Limb (tissue), 2 donors: ENCODE results near the gene ARHGEF10L.
A peak's percentile ranks its signal among the peaks of the same experiment; 100 is the strongest.
"Not testable (repeated sequence)": the region's sequence is repeated elsewhere in the genome, so short reads cannot be mapped to it uniquely, and the experiment has no call there.

Source experiments
- DNase-seq, 2 donors: peaks; one replicate each; pipeline ENCODE4 v3.0.0-alpha.2; 2016; ENCODE audit errors: extremely low spot score in 2 of 2

Gene ARHGEF10L

DNA sequence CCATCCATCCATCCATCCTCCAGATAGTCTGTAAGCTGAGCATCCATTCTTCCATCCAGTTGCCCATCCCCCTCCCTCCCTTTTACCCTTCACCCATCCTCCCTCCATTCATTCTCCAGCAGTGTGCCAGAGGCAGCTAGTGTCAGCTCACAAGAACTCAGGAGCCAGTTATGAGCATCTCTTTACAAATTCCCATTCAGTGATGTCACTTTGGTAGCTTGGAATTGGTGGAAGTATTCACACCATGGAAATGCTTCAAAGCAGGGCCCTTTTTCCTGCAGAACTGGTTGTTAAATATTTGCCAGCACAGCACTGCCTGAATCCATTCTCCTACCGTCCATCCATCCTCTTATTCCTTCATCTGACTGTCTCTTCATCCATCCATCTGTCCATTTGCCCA lies 72.5 kb downstream of the ARHGEF10L start:
- no peak for DNase-seq

DNA sequence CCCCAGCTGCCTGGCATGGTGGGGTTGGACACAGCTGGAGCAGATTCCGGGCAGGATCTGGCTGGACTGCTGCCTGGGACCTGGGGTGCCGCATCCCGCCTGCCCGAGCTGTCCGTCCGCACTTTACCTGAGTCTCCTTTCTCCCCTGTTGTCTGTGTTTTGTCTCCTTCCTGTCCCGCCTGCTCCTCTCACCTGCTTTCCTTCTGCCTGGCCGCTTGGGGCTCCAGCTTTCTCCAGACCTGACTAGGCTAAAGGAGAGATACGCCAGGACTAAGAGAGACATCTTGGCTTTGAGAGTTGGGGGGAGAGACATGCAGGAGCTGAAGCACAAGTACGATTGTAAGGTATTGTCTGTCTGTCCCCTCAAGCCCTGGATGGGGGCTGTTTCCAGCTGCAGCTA lies 73.3 kb downstream of the ARHGEF10L start:
- DNase-seq, result no peak

DNA sequence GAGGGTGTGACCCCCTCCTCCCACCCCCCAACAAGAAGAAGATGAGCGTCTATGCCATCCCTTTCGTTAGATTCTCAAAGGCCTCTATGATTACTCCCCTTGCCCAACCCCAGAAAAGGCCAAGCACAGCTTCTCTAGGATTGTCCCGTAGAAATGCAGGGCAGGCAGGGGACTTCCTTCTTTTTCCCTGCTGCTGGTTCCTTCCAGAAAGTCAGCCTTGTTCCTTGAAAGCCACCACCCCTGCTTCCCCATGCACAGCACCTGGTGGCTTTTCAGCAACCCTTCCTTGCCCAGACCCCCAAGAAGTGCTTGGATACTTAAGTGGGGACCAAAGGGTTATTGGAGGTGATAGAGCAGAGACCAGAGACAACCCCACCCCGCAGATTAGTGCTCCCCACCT lies 75.1 kb downstream of the ARHGEF10L start:
- DNase-seq, result no peak

DNA sequence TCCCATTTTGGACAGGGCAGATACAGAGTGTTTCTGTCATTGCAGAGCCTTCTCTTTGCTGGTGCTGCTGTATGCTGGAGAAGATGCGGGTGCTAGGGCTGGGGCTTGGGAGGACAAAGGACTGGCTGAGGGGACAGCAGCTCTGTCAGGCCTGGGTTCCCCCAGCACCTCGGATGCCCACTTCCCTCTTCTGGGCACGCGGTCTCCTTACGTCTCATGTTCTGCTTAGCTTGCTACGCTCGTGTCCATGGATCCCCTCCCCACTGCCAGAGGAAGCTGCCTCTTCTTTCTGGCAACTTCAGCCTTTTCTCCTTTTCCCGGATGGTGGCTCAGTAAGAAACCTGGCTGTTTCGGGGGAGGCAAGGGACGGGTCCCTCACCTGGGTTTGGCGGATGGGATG lies 75.7 kb downstream of the ARHGEF10L start:
- no peak for DNase-seq

DNA sequence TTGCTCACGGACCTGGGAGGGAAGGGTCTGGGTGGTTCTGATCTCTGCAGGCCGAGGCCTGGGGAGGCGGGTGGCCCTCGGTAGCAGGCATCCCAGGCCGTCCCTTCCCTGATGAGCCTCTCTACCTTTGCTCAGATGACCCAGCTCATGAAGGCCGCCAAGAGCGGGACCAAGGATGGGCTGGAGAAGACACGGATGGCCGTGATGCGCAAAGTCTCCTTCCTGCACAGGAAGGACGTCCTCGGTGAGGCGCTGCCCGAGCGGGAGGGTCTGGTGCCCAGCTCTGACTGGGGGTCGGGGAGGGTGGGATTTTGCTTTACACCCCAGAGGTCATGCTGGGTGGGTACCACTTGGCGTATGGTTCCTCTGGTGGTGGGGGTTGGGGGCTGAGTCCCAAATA lies 76.5 kb downstream of the ARHGEF10L start:
- no peak for DNase-seq

DNA sequence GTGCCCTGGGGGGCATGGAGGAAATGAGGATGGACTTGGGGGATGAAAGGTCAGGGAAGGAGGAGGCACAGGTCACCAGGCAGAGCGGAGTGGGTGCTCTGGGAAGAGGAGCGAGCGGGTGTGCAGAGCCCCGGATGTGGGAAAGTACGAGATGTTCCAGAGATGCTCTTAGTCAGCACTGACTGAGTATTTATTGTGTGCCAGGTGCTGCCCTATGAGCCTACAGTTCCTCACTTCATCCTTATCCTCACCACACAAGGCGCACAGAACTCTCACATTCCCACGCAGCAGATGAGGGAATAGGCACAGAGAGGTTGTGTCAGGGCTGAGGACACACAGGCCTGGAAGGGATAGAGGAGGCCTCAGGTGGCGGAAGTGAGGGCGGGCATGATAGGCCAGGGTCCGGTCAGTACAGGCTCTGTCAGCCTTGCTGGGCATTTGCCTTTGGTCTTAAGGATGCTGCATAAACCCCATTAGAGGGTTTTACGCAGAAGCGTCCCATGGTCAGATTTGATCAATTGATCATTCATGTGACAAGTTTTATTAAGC lies 77.3 kb downstream of the ARHGEF10L start:
- DNase-seq, result no peak

DNA sequence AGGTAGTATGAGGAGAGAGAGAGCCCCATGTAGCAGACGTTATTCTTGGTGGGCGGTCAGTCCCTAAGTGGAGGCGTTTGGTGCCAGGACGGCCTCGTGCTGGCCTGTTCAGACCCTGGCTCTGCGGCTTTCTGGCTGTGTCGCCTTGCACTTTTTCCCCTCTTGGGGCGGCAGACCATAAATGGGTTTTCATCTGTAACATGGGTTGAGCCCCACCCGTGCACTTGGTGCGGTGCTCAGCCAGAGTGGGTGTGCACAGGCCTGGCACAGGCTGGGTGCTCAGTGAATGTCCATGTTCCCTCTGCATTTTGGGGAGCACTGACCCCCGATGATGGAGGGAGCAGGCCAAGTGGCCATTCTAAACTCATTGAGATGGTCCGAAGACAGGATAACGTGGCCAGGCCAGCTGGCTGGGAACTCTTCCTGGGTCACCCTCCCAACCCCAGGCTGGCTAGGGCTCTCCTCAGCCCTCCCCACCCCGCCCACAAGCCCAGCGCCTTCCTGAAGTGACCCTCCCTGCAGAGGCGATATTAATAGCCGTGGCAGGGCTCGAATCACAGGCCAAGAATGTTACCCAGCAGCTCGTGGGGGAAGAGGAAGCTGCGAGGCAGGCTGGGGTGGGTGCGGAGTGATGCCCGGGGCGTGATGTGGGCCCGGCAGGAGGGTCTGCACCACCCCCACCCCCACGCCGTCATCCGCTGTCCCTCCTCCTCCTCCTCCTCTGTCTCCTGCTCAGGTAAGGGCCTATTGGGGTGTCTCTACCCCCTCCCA lies 78.5 kb downstream of the ARHGEF10L start:
- DNase-seq, result peak in 1 of 2 donors; percentile 17

DNA sequence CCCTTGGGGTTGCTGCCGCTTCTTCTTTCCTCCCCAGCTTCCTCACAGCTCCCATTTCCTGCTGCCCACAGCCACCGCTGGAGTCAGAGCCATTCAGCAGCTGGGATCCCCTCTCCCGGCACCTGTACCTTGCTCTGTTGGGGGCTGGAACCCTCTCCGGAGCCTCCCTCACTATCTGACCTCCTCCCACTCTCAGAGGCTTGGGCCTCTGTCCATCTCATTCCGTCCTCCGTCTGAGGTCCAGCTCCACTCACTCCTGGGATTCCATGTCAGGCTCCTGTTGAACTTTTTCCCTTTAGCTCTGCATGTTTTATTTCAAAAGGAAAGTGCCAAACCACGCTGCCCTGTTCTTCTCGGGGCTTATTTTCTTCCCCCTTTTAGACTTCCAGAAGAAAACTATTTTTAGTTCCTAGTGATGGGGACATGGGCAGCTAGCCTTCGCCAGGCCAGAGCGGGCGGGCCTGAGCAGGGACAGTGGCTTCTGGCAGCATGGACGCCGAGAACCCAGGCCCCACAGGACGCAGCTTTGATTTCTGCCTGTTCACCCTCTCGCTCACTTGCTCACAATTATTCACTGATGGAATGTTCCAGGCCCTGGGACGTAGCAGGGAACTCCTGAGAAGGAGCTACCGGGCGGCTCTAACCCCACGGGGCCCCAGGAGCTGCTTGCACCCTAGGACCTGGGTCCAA lies 79.2 kb downstream of the ARHGEF10L start:
- DNase-seq, result no peak

DNA sequence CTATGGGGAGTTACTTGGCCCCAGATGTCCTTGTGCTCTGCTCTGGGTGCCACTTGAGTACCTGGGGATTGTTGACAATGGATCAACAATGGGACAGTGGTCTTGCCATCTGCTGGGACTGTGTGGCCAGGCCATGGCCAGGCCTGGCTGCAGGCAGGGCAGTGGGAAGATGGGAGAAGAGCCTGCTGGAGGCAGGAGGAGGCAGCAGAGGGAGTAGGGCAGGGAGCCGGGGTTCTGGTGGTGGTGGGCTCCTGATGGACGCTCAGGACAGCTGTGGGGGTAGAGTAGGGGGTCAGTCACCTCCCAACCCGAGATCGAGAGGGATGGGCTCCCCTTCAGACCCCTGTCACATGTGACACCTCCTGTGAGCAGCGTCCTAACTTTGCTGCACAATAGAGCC lies 81.0 kb downstream of the ARHGEF10L start:
- no peak for DNase-seq

DNA sequence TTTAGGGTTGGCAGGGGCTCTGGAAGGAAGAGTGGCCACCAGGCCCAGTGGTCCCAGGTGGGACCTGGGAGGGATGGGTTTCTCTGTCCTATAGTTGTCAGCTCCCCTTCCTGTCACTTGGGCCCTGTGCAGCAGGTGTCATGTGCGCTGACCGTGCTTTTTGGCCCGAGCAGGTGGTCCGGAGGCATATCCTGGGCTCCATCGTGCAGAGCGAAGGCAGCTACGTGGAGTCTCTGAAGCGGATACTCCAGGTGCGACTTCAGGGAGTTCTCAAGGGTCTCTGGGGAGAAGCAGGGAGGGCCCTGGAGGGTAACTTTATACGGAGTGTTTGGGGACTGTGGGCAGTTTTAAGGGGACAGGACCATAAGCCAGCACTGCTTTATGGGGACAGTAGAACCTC lies 82.2 kb downstream of the ARHGEF10L start:
- DNase-seq, result no peak

DNA sequence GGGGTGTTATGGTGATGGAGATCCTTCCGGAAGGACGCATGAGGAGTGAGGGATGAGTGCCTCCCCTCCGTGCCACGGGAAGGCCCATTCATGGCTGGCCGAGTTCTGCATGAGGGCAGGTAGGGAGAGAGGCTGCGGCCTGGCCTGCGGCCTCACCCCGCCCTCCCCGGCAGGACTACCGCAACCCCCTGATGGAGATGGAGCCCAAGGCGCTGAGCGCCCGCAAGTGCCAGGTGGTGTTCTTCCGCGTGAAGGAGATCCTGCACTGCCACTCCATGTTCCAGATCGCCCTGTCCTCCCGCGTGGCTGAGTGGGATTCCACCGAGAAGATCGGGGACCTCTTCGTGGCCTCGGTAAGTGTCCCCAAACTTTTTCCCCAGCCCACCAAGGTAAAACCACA lies 83.3 kb downstream of the ARHGEF10L start:
- DNase-seq, result no peak

DNA sequence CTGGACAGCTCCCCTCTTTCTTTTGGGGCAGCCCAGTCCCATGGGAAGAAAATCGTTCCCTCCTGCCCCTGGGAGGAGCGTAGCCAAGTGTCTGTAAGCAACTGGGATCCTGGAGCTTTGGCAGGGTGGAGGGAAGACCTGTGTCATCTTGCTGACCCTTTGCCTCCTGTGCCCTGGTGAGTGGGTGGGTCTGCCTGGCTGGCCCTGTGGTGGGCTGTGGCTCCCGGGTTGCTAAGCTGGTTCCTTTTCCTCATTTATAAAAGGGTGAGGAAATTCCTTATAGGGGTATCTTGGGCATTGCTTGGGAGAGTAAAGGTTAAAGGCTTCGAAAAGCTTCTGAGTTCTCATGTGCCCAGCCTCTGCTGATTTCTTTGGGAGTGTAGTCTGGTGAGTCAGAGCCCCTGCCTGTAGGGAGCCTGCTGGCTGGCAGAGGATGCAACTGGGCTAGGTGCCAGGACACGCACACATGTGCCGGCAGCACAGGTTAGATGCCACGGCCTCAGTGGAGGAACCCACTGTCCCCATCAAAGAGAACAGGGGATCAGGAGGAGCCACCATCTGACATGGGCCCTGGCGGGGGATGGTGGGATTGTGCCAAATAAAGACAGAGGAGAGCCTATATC lies 85.2 kb downstream of the ARHGEF10L start:
- no peak for DNase-seq

DNA sequence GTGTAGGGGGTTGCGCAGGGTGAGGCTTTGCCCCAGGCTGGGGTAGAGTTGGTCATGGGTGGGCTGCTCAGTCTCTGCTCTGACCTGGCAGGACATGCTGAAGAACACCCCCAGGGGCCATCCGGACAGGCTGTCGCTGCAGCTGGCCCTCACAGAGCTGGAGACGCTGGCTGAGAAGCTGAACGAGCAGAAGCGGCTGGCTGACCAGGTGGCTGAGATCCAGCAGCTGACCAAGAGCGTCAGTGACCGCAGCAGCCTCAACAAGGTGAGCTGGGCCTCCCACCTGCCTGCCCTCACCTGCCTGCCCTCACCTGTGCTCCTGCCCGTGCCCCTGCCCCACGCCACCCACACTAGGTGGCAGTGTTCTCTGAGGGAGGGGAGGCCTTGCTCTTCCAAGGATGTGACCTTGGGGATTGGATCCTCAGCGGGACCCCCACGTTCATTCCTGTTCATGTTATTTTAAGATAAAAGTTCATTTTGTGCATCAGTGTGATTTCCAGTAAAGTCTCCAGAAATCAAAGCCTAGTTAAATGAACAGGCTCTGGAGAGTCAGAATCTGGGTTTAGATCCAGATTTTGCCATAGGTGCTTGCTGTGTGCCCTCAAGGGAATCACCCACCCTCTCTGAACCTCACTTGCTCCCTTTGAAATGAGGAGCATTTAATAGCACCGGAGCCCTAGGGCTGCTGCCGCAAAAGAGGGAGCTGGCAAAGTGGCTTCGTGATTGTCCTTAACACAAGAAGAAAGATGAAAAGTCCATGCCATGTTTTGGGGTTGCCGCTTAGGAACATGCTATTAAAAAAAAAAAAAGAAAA lies 87.9 kb downstream of the ARHGEF10L start:
- DNase-seq, result no peak

DNA sequence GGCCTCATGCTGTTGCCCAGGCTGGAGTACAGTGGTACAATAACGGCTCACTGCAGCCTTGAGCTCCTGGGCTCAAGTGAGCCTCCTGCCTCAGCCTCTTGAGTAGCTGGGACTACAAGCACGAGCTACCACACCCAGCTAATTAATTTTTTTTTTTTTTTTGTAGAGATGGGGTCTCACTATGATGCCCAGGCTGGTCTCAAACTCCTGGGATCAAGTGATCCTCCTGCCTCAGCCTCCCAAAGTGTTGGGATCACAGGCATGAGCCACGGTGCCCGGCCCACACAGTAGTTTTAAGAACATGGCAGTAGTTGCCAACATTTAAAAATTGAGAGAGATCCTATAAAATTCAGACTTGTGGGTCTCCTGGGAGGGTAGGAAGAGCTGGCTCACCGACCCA lies 89.5 kb downstream of the ARHGEF10L start:
- DNase-seq, result not testable (repeated sequence)

DNA sequence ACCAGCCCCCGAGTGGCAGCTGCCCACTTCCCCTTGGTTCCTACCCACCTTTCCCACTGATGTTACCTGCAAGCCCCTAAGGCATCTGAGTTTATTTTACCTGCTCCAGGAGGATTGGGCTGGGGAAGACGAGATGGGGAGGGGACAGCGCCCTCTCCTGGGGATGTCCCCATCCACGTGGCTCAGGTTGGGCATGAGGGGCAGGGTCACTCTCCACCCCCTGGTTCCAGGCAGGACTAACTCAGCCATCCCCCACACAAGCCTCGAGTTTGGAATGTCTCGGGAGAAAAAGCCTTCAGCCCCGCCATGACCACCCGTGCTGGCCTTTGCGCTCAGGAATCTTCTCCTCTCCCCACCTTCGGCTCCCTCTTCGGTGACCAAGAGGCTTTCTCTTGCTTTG lies 90.0 kb downstream of the ARHGEF10L start:
- no peak for DNase-seq

DNA sequence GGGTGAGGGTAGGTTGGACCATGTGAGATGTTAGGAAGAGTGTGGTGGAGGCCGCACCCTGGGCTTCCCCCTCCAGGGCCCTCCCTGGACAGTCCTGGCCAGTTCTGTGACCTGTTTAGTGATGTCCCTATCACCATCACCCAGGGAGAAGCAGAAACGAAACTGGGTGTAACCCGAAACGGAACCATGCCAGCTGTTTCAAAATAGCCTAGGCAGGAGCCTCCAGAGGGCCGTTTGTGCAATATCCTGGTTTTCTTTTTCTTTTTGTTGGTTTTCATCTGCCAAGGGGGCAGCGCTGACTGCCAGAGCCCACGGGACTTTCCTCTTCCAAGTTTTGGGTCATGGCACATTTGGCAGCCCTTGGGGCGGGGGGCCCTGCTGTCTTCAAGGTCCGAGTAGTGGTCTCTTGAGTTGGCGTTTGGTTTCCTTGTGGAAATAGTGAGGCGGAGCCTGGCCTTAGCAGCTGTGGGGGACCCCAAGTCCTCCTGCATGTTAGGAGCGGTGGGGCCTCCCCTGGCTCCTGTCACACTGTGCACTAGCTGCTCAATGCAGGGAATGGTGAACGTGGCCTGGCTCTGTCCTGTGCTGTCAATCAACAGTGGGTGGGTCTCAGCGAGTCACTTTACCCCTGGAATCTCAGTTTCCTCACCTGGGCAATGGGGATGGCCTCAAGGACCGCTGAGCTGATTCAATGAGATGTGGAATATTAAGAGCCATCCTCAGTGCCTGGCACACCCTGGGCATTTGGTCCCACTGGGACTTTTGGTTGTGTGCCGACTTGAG lies 90.7 kb downstream of the ARHGEF10L start:
- no peak for DNase-seq

DNA sequence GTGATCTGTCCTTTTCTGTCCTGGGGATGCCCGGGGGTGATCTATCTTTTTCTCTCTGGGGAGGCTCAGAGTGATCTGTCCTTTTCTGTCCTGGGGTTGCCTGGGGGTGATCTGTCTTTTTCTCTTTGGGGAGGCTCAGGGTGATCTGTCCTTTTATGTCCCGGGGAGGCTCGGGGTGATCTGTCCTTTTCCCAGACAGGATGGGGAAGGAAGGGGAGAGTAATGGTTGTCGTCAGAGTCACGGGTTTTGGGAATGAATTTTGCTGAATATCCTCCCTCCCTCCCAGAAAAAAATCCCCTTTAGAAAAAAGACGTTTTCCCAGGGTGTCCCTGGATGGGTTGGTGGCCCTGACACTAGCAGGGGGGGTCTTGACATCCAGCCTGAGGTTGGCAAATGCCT lies 91.5 kb downstream of the ARHGEF10L start:
- no peak for DNase-seq

DNA sequence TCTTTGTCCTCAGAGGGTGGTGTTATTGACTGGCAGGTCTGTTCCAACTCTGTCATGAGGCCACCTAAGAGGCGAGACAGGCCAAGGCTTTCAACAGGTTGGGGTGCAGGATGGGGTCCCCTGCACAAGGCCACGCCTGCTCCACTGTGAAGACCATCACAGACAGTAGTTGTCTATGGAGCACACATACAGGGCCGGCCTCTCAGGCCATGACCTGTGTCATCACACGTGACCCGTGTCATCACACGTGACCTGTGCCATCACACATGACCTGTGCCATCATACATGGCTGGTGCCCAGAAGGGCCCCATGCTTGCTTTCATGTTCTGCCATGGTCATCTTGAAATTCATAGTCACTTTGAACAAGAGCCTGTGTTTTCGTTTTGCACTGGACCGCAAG lies 91.9 kb downstream of the ARHGEF10L start:
- DNase-seq, result no peak

DNA sequence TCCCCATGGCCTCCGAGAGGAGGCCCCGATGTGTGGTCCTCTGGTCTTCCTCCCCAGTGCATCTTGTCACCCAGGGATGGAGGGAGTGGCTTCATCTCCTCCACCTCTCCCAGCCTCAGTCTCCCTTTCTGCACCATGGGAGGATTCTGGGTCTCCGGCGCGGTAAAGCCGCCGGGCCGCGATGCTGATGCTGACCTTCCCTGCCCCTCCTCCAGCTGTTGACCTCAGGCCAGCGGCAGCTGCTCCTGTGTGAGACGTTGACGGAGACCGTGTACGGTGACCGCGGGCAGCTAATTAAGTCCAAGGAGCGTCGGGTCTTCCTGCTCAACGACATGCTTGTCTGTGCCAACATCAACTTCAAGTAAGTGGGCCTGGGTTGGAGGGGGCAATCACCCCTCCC lies 92.6 kb downstream of the ARHGEF10L start:
- DNase-seq, result no peak

DNA sequence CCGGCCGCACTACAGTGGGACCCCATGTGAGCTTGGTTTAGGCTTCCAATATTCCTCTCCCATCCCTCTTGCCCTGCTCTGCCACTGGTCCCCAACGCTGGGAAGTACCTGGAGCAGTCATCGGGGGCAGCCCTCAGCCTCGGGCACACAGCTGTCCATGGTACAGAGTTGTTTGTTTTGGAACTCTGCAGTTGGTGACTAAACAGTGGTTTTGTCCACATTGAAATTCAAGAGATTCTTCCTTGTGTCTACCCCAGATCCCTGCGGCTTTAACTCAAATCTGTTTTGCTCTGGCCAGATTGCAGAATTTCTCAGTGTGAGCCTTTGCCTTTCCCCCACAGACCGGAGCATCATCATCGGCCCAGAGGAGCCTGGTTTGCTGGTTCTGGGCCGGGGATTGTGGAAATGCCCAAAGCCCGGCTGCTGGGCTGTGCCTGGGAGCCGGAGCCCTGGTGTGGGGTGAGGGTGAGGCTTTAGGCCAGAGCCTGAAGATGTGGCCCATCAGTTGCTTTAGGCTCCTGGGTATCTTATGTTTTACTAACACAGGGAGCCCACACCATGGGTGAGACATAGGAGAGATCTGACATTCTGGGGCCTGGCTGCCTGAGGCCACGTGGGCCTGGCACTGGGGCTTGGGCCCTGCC lies 93.2 kb downstream of the ARHGEF10L start:
- no peak for DNase-seq
